Measurements from ENCODE around the gene SIPA1L2.

The SIPA1L2 gene

DNA sequence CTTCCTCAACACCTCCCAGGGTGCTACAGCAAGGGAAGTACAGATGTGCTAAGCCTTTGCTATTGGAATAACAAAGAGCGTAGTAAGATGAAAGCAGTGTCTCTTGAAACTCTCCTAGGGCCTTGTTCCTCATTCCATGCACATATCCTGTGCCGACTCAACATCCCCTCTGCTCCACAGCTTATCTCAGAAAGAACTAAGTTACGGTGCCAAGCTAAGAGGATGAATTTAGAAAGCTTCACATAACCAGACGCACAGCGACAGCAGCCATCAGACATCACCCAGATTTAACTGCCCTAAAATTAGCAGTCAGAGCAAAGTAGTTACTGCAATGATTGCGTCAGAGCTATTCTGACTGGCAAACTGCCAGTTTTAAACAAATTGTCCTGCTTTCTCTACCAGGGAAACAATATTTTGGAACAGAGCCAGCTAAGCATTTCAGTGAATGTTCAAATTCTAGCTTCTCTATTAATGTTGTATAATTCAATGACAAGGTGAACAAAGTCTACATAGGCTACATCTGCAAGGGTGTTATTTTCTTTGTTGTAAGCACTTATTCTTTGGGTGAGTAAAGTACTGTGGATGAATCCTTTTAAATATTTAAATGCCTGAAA lies 9.5 kb downstream of the SIPA1L2 start (continued):
- TF ChIP-seq ZSCAN23 (tag by site-specific recombination; IDR thresholded peaks at IDR 0.05) (no peak), GLI2 (tag by site-specific recombination; IDR thresholded peaks at IDR 0.05; ENCODE audit: borderline replicate concordance, low read depth) (no peak), KLF8 (tag by site-specific recombination; IDR thresholded peaks at IDR 0.05) (no peak; the same call in 1 of the 2 replicates), SP3 (tag by site-specific recombination; IDR thresholded peaks at IDR 0.05) (no peak), ZNF426 (tag by site-specific recombination; IDR thresholded peaks at IDR 0.05) (no peak), ZNF311 (tag by site-specific recombination; IDR thresholded peaks at IDR 0.05; ENCODE audit: borderline replicate concordance) (no peak), ZNF596 (tag by site-specific recombination; IDR thresholded peaks at IDR 0.05) (no peak), HOXD13 (CRISPR knock-in tag; IDR thresholded peaks at IDR 0.05; ENCODE audit: borderline replicate concordance) (no peak), ZNF560 (tag by site-specific recombination; IDR thresholded peaks at IDR 0.05; ENCODE audit: borderline replicate concordance) (no peak), ZNF571 (tag by site-specific recombination; IDR thresholded peaks at IDR 0.05) (no peak), KLF10 (tag by site-specific recombination; IDR thresholded peaks at IDR 0.05) (peak; percentile 92), ZNF843 (tag by site-specific recombination; IDR thresholded peaks at IDR 0.05) (peak; percentile 62; the same call in 1 of the 2 replicates), ZFHX2 (tag by site-specific recombination; conservative IDR thresholded peaks at IDR 0.05) (no peak), GLI4 (tag by site-specific recombination; IDR thresholded peaks at IDR 0.05) (no peak), ZNF777 (tag by site-specific recombination; IDR thresholded peaks at IDR 0.05; ENCODE audit: borderline replicate concordance) (no peak), ZNF626 (tag by site-specific recombination; IDR thresholded peaks at IDR 0.05) (peak; percentile 95), ZIC2 (tag by site-specific recombination; IDR thresholded peaks at IDR 0.05) (no peak; the same call in 1 of the 2 replicates), ZBTB17 (tag by site-specific recombination; IDR thresholded peaks at IDR 0.05) (peak; percentile 90), ZNF202 (tag by site-specific recombination; IDR thresholded peaks at IDR 0.05; ENCODE audit: borderline replicate concordance) (no peak), SALL2 (tag by site-specific recombination; IDR thresholded peaks at IDR 0.05; ENCODE audit: borderline replicate concordance) (no peak), IKZF3 (tag by site-specific recombination; IDR thresholded peaks at IDR 0.05) (peak; percentile 87), ZNF404 (tag by site-specific recombination; IDR thresholded peaks at IDR 0.05) (no peak), ZNF791 (tag by site-specific recombination; IDR thresholded peaks at IDR 0.05) (no peak), ZNF266 (tag by site-specific recombination; IDR thresholded peaks at IDR 0.05; ENCODE audit: low read depth) (no peak)
- TF ChIP-seq, protein P1, sequence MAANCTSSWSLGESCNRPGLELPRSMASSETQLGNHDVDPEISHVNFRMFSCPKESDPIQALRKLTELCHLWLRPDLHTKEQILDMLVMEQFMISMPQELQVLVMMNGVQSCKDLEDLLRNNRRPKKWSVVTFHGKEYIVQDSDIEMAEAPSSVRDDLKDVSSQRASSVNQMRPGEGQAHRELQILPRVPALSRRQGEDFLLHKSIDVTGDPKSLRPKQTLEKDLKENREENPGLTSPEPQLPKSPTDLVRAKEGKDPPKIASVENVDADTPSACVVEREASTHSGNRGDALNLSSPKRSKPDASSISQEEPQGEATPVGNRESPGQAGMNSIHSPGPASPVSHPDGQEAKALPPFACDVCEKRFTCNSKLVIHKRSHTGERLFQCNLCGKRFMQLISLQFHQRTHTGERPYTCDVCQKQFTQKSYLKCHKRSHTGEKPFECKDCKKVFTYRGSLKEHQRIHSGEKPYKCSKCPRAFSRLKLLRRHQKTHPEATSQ (tag by site-specific recombination; IDR thresholded peaks at IDR 0.05) = no peak
- TF ChIP-seq, protein P2, sequence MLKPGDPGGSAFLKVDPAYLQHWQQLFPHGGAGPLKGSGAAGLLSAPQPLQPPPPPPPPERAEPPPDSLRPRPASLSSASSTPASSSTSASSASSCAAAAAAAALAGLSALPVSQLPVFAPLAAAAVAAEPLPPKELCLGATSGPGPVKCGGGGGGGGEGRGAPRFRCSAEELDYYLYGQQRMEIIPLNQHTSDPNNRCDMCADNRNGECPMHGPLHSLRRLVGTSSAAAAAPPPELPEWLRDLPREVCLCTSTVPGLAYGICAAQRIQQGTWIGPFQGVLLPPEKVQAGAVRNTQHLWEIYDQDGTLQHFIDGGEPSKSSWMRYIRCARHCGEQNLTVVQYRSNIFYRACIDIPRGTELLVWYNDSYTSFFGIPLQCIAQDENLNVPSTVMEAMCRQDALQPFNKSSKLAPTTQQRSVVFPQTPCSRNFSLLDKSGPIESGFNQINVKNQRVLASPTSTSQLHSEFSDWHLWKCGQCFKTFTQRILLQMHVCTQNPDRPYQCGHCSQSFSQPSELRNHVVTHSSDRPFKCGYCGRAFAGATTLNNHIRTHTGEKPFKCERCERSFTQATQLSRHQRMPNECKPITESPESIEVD (tag by site-specific recombination; IDR thresholded peaks at IDR 0.05) = peak; percentile 89
- TF ChIP-seq, protein P3, sequence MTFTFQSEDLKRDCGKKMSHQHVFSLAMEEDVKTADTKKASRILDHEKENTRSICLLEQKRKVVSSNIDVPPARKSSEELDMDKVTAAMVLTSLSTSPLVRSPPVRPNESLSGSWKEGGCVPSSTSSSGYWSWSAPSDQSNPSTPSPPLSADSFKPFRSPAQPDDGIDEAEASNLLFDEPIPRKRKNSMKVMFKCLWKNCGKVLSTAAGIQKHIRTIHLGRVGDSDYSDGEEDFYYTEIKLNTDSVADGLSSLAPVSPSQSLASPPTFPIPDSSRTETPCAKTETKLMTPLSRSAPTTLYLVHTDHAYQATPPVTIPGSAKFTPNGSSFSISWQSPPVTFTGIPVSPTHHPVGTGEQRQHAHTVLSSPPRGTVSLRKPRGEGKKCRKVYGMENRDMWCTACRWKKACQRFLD (tag by site-specific recombination; IDR thresholded peaks at IDR 0.05) = no peak
- TF ChIP-seq, protein P4, sequence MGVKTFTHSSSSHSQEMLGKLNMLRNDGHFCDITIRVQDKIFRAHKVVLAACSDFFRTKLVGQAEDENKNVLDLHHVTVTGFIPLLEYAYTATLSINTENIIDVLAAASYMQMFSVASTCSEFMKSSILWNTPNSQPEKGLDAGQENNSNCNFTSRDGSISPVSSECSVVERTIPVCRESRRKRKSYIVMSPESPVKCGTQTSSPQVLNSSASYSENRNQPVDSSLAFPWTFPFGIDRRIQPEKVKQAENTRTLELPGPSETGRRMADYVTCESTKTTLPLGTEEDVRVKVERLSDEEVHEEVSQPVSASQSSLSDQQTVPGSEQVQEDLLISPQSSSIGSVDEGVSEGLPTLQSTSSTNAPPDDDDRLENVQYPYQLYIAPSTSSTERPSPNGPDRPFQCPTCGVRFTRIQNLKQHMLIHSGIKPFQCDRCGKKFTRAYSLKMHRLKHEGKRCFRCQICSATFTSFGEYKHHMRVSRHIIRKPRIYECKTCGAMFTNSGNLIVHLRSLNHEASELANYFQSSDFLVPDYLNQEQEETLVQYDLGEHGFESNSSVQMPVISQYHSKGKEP (tag by site-specific recombination; IDR thresholded peaks at IDR 0.05) = peak; percentile 97
- TF ChIP-seq, protein P5, sequence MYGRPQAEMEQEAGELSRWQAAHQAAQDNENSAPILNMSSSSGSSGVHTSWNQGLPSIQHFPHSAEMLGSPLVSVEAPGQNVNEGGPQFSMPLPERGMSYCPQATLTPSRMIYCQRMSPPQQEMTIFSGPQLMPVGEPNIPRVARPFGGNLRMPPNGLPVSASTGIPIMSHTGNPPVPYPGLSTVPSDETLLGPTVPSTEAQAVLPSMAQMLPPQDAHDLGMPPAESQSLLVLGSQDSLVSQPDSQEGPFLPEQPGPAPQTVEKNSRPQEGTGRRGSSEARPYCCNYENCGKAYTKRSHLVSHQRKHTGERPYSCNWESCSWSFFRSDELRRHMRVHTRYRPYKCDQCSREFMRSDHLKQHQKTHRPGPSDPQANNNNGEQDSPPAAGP (tag by site-specific recombination; IDR thresholded peaks at IDR 0.05) = 0 out of 2 replicates have a peak, but pooled peaks have one; percentile 48
- TF ChIP-seq, protein P6, sequence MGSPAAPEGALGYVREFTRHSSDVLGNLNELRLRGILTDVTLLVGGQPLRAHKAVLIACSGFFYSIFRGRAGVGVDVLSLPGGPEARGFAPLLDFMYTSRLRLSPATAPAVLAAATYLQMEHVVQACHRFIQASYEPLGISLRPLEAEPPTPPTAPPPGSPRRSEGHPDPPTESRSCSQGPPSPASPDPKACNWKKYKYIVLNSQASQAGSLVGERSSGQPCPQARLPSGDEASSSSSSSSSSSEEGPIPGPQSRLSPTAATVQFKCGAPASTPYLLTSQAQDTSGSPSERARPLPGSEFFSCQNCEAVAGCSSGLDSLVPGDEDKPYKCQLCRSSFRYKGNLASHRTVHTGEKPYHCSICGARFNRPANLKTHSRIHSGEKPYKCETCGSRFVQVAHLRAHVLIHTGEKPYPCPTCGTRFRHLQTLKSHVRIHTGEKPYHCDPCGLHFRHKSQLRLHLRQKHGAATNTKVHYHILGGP (tag by site-specific recombination; IDR thresholded peaks at IDR 0.05) = no peak; the same call in 1 of the 2 replicates
- TF ChIP-seq, protein P7, sequence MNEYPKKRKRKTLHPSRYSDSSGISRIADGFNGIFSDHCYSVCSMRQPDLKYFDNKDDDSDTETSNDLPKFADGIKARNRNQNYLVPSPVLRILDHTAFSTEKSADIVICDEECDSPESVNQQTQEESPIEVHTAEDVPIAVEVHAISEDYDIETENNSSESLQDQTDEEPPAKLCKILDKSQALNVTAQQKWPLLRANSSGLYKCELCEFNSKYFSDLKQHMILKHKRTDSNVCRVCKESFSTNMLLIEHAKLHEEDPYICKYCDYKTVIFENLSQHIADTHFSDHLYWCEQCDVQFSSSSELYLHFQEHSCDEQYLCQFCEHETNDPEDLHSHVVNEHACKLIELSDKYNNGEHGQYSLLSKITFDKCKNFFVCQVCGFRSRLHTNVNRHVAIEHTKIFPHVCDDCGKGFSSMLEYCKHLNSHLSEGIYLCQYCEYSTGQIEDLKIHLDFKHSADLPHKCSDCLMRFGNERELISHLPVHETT (tag by site-specific recombination; IDR thresholded peaks at IDR 0.05) = no peak

Measured in HEK293 (cell line).